Airway epithelial cell (primary cell): ENCODE results near the gene AMN1. TPM values are rescaled to one million over a fixed set of nuclear protein-coding genes. Genes with fewer than 3 reads are reported as not detected.

Experiments
- total RNA-seq: library from RNA; depleted of rRNA; stranded (reverse); fragments of >200 nt; gene quantifications from 2 replicates; pipeline ENCODE4 v1.2.3, GENCODE V29; 2015

The AMN1 gene
- 5.4 and 10.8 TPM in 2 replicates for total RNA-seq

GRCh38 chr12:31728917-31729640, at the start of gene AMN1:
AMN1 (minus strand) TSS chr12:31729021; CDS start chr12:31729008, 13 bp downstream.

GRCh38 chr12:31659087-31659942, 69.5 kb downstream of the AMN1 start, which contains the start of gene ETFBKMT:
ETFBKMT (plus strand) TSS chr12:31659688; CDS start chr12:31661954, 2,266 bp downstream.

Other genes with a start within 250 kb of the AMN1 start
- 4.1 and 4.3 TPM in 2 replicates for gene DENND5B, start 137.9 kb downstream of the AMN1 start, total RNA-seq
- gene ETFBKMT, start 69.3 kb downstream of the AMN1 start, total RNA-seq = 0.78 and 2.9 TPM in 2 replicates
- 8.0 and 21.9 TPM in 2 replicates for gene RESF1, start 230.4 kb upstream of the AMN1 start, total RNA-seq